ENCODE results near the gene CHD2. TPM values are rescaled to one million over a fixed set of nuclear protein-coding genes. Genes with fewer than 3 reads are reported as not detected.

CHD2 gene
- total RNA-seq, 1 experiment from 2014 or later: 81.8 TPM

DNA sequence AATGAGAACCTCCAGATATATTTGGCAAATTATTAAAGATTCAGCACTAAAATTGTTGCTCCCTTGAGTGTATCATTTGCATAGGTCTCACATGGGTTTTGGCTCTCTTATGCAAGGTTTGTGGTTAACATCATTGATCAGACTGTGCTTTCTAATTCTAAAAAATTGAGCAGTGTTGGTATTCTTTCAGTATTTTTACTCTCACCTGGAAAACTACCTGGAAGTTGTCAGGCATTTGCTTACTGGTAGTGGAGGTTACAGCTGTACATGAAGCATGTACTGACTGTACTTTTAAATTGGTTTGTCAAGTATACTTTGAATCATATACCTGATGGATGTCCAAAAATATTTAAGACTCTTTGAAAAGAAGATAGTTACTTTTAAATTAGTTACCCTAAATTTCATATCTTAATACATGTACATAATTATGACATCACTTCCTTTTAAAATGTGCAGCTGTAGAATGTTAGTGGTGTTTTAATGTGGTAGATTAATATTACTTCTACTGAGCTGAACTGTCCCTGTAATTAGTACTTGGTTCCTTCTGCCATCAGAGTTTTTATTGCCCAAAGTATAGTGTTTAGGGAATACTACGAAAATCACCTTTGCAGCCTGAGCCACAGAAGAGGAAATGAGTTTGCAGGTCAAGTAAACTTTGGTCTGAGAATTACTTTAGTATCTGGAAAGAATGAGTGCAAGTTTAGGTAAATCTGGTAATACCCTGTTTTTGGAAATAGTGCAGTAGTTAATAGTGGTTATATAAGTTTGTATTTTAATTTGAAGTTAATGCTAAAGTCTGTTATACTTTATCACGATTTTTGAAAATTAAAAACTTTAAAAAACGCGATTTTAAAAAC lies 2.8 kb downstream of the CHD2 start:
- Histone ChIP-seq H3K4me1 (ENCODE audit: control insufficient read depth, insufficient read depth, low read length) (peaks cover 48% of the 10 kb centered on the region), H3K27me3 (ENCODE audit: control insufficient read depth, insufficient read depth, low read length) (no peaks in the 10 kb centered on the region), H3K9me3 (ENCODE audit: control insufficient read depth, insufficient read depth, low read depth, low read length) (no peaks in the 10 kb centered on the region), H3K36me3 (ENCODE audit: control insufficient read depth, insufficient read depth, low read length) (peaks cover 38% of the 10 kb centered on the region), H3K27ac (ENCODE audit: low read length) (peak overlapping the region; percentile 100), H3K4me3 (ENCODE audit: low read depth in 2 of 2, low read length in 2 of 2) (peak overlapping the region; percentile 68 to 71)
- intact Hi-C loops (cut with micrococcal nuclease; ENCODE audit: unreplicated experiment): no loop called here
- BruUV-seq (replicated peaks): no TSS peak
- ChIA-PET CTCF (no interaction called here), POLR2A (interaction anchor here (0.6 to 1.6 kb wide), 3 partner anchors 21 to 95 kb away, joined by 3 to 7 read pairs (median 6); no protein-coding TSS in a partner anchor)
- ATAC-seq (no peak), DNase-seq (ENCODE audit: low read depth, low spot score) (no peak)
- in situ Hi-C loops (cut with HindIII; ENCODE audit: low pct_unique_long_range_greater_than_20kb, low sequenced_read_pairs): no loop called here
- TF ChIP-seq SIN3A (IDR thresholded peaks at IDR 0.05; ENCODE audit: borderline replicate concordance, insufficient read depth, low read depth, low read length) (no peak), TCF7L2 (IDR thresholded peaks at IDR 0.05; ENCODE audit: low read depth, low read length) (no peak), POLR2AphosphoS5 (IDR thresholded peaks at IDR 0.05; ENCODE audit: low read depth, low read length) (0 out of 2 replicates have a peak, but pooled peaks have one; percentile 52)
- TF ChIP-seq, protein P1, sequence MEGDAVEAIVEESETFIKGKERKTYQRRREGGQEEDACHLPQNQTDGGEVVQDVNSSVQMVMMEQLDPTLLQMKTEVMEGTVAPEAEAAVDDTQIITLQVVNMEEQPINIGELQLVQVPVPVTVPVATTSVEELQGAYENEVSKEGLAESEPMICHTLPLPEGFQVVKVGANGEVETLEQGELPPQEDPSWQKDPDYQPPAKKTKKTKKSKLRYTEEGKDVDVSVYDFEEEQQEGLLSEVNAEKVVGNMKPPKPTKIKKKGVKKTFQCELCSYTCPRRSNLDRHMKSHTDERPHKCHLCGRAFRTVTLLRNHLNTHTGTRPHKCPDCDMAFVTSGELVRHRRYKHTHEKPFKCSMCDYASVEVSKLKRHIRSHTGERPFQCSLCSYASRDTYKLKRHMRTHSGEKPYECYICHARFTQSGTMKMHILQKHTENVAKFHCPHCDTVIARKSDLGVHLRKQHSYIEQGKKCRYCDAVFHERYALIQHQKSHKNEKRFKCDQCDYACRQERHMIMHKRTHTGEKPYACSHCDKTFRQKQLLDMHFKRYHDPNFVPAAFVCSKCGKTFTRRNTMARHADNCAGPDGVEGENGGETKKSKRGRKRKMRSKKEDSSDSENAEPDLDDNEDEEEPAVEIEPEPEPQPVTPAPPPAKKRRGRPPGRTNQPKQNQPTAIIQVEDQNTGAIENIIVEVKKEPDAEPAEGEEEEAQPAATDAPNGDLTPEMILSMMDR (IDR thresholded peaks at IDR 0.05): no peak
- TF ChIP-seq, protein P2, sequence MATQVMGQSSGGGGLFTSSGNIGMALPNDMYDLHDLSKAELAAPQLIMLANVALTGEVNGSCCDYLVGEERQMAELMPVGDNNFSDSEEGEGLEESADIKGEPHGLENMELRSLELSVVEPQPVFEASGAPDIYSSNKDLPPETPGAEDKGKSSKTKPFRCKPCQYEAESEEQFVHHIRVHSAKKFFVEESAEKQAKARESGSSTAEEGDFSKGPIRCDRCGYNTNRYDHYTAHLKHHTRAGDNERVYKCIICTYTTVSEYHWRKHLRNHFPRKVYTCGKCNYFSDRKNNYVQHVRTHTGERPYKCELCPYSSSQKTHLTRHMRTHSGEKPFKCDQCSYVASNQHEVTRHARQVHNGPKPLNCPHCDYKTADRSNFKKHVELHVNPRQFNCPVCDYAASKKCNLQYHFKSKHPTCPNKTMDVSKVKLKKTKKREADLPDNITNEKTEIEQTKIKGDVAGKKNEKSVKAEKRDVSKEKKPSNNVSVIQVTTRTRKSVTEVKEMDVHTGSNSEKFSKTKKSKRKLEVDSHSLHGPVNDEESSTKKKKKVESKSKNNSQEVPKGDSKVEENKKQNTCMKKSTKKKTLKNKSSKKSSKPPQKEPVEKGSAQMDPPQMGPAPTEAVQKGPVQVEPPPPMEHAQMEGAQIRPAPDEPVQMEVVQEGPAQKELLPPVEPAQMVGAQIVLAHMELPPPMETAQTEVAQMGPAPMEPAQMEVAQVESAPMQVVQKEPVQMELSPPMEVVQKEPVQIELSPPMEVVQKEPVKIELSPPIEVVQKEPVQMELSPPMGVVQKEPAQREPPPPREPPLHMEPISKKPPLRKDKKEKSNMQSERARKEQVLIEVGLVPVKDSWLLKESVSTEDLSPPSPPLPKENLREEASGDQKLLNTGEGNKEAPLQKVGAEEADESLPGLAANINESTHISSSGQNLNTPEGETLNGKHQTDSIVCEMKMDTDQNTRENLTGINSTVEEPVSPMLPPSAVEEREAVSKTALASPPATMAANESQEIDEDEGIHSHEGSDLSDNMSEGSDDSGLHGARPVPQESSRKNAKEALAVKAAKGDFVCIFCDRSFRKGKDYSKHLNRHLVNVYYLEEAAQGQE (IDR thresholded peaks at IDR 0.05; ENCODE audit: insufficient read depth in 1 of 2, low read depth in 2 of 2, low read length in 1 of 2): no peak

DNA sequence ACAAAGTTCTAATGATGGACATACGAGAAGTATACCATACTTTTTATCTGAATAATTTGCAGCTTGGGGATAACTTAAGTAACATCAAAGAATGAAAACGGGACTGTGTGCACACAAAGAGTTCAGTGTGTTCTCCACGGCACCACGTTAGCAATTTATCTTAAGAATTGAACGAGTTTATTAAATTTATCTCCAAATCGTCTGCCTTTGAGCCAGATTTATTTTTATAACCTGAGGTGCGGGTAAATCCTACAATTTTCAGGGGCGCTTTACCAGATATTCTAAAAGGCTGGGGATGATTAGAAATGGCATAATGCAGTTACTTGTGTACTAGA lies 3.5 kb downstream of the CHD2 start:
- Histone ChIP-seq H3K27ac (ENCODE audit: low read length) (peak overlapping the region; percentile 100), H3K9me3 (ENCODE audit: control insufficient read depth, insufficient read depth, low read depth, low read length) (no peaks in the 10 kb centered on the region), H3K4me1 (ENCODE audit: control insufficient read depth, insufficient read depth, low read length) (peaks cover 53% of the 10 kb centered on the region), H3K27me3 (ENCODE audit: control insufficient read depth, insufficient read depth, low read length) (no peaks in the 10 kb centered on the region), H3K36me3 (ENCODE audit: control insufficient read depth, insufficient read depth, low read length) (peaks cover 32% of the 10 kb centered on the region), H3K4me3 (ENCODE audit: low read depth in 2 of 2, low read length in 2 of 2) (peak overlapping the region; percentile 68 to 71)
- in situ Hi-C loops (cut with HindIII; ENCODE audit: low pct_unique_long_range_greater_than_20kb, low sequenced_read_pairs): no loop called here
- DNase-seq (ENCODE audit: low read depth, low spot score) (no peak), ATAC-seq (no peak)
- POLR2A ChIA-PET: interaction anchor here (0.6 to 1.6 kb wide), 4 partner anchors 21 to 103 kb away, joined by 3 to 7 read pairs (median 4); no protein-coding TSS in a partner anchor
- intact Hi-C loops (cut with micrococcal nuclease; ENCODE audit: unreplicated experiment): no loop called here
- CTCF ChIA-PET: interaction anchor here (0.5 to 0.7 kb wide), 2 partner anchors 94 to 151 kb away, joined by 3 to 4 read pairs; no protein-coding TSS in a partner anchor
- TF ChIP-seq, protein P2 (IDR thresholded peaks at IDR 0.05; ENCODE audit: insufficient read depth in 1 of 2, low read depth in 2 of 2, low read length in 1 of 2): no peak
- TF ChIP-seq SIN3A (IDR thresholded peaks at IDR 0.05; ENCODE audit: borderline replicate concordance, insufficient read depth, low read depth, low read length): no peak
- TF ChIP-seq POLR2AphosphoS5 (IDR thresholded peaks at IDR 0.05; ENCODE audit: low read depth, low read length): no peak
- TF ChIP-seq, protein P1 (IDR thresholded peaks at IDR 0.05): no peak
- no peak for TF ChIP-seq TCF7L2 (IDR thresholded peaks at IDR 0.05; ENCODE audit: low read depth, low read length)
- TSS peak; percentile 99 for BruUV-seq (replicated peaks)
